PC-3 (cell line): Measurements from ENCODE around the gene MCF2L2.

Experiments
- CTCF ChIP-seq: fragments of 300-600 bp; sonication (generic); conservative IDR thresholded peaks from 2 replicates; pipeline ENCODE4 v1.5.1; 2017; ENCODE audit warnings: antibody characterized with exemption, low read depth, mild to moderate bottlenecking, low read length
- EZH2phosphoT487 ChIP-seq: fragments of 300-600 bp; sonication (generic); IDR thresholded peaks from 2 replicates; pipeline ENCODE4 v1.6.1; 2018; ENCODE audit warnings: mild to moderate bottlenecking, antibody characterized with exemption, low read length, borderline replicate concordance

- TF ChIP-seq CTCF: no peak
- no peak for TF ChIP-seq EZH2phosphoT487
Measured at GRCh38 chr3:183310936-183311335, 117.5 kb downstream of the MCF2L2 start.
